ENCODE measurements around the gene GSG1L.

DNA sequence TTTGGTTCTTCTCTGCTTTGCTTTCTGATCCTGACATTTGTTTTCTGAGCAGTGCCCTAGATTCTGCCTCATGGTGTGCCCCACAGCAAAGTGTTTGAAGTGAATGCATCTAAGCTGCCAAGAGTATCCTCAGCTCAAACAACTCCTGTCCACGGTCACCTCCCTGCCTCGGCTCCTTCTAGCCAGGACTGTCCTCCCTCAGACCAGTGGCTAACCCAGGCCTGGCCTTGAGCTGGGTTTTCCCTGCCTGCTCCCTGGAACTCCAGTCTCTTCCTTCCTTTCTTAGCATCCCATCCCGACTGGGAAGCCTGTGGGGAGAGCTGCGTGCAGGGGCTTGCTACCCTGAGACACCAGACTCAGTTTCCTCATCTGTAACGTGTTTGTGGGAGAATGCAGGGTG is 256.5 kb downstream of the GSG1L start:
- TF ChIP-seq, protein P1, sequence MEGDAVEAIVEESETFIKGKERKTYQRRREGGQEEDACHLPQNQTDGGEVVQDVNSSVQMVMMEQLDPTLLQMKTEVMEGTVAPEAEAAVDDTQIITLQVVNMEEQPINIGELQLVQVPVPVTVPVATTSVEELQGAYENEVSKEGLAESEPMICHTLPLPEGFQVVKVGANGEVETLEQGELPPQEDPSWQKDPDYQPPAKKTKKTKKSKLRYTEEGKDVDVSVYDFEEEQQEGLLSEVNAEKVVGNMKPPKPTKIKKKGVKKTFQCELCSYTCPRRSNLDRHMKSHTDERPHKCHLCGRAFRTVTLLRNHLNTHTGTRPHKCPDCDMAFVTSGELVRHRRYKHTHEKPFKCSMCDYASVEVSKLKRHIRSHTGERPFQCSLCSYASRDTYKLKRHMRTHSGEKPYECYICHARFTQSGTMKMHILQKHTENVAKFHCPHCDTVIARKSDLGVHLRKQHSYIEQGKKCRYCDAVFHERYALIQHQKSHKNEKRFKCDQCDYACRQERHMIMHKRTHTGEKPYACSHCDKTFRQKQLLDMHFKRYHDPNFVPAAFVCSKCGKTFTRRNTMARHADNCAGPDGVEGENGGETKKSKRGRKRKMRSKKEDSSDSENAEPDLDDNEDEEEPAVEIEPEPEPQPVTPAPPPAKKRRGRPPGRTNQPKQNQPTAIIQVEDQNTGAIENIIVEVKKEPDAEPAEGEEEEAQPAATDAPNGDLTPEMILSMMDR (IDR thresholded peaks at IDR 0.05; ENCODE audit: low read depth, low read length, missing input control): no peak
- TF ChIP-seq TAF1 (conservative IDR thresholded peaks at IDR 0.05): no peak
- TF ChIP-seq, protein P2, sequence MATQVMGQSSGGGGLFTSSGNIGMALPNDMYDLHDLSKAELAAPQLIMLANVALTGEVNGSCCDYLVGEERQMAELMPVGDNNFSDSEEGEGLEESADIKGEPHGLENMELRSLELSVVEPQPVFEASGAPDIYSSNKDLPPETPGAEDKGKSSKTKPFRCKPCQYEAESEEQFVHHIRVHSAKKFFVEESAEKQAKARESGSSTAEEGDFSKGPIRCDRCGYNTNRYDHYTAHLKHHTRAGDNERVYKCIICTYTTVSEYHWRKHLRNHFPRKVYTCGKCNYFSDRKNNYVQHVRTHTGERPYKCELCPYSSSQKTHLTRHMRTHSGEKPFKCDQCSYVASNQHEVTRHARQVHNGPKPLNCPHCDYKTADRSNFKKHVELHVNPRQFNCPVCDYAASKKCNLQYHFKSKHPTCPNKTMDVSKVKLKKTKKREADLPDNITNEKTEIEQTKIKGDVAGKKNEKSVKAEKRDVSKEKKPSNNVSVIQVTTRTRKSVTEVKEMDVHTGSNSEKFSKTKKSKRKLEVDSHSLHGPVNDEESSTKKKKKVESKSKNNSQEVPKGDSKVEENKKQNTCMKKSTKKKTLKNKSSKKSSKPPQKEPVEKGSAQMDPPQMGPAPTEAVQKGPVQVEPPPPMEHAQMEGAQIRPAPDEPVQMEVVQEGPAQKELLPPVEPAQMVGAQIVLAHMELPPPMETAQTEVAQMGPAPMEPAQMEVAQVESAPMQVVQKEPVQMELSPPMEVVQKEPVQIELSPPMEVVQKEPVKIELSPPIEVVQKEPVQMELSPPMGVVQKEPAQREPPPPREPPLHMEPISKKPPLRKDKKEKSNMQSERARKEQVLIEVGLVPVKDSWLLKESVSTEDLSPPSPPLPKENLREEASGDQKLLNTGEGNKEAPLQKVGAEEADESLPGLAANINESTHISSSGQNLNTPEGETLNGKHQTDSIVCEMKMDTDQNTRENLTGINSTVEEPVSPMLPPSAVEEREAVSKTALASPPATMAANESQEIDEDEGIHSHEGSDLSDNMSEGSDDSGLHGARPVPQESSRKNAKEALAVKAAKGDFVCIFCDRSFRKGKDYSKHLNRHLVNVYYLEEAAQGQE (IDR thresholded peaks at IDR 0.05): no peak
- no peak for TF ChIP-seq YY1 (IDR thresholded peaks at IDR 0.05)
- no peak for TF ChIP-seq SP1 (IDR thresholded peaks at IDR 0.05)
- TF ChIP-seq FOXA1 (IDR thresholded peaks at IDR 0.05): no peak
- no peak for TF ChIP-seq NR2F2 (IDR thresholded peaks at IDR 0.05)
- TF ChIP-seq JUND (IDR thresholded peaks at IDR 0.05): no peak
